ENCODE data around the gene ARHGEF3. TPM values are rescaled to one million over a fixed set of nuclear protein-coding genes. Genes with fewer than 3 reads are reported as not detected.

The ARHGEF3 gene
- total and polyA plus RNA-seq, 7 donors, result 5.3 to 34.2 (median 20.3) TPM

DNA sequence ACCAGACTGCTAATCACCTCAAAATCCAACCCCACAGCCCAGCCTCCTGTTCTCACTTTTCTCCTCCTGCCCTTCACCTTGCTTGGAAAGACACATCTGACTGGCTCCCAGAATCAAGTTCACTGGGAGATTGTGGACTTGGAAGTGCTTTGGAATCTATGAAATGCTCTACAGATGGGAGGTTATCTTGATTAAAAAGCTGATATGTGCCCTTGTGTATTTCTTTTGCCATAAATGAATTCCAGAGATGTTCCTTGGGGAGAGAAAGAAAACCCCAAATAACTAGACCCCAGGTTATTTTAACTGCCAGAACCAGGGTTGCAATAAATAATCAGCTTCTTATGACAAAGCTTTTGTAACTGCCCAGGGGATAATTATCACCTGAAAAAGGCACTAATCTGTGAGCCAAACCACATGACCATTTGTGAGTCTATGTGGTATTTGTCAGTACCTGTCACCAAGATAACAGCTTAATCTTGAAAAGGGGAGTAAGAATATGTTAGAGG, 21.7 kb upstream of the ARHGEF3 start:
- H3K36me3 ChIP-seq, result no peaks in the 10 kb centered on the region
- DNase-seq, result no peak
- no peak for TF ChIP-seq POLR2A (IDR thresholded peaks at IDR 0.05)
- no peak for TF ChIP-seq POLR2AphosphoS5 (IDR thresholded peaks at IDR 0.05)
- no peak for TF ChIP-seq EP300 (IDR thresholded peaks at IDR 0.05)
- TF ChIP-seq, protein P1, sequence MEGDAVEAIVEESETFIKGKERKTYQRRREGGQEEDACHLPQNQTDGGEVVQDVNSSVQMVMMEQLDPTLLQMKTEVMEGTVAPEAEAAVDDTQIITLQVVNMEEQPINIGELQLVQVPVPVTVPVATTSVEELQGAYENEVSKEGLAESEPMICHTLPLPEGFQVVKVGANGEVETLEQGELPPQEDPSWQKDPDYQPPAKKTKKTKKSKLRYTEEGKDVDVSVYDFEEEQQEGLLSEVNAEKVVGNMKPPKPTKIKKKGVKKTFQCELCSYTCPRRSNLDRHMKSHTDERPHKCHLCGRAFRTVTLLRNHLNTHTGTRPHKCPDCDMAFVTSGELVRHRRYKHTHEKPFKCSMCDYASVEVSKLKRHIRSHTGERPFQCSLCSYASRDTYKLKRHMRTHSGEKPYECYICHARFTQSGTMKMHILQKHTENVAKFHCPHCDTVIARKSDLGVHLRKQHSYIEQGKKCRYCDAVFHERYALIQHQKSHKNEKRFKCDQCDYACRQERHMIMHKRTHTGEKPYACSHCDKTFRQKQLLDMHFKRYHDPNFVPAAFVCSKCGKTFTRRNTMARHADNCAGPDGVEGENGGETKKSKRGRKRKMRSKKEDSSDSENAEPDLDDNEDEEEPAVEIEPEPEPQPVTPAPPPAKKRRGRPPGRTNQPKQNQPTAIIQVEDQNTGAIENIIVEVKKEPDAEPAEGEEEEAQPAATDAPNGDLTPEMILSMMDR (IDR thresholded peaks at IDR 0.05), result no peak
- H3K27ac ChIP-seq, result no peak overlapping the region
- no peak overlapping the region for H3K4me3 ChIP-seq
- intact Hi-C loops (cut with DNase I), result no loop called here
- peaks cover 0 to 38% (median 7%) of the 10 kb centered on the region in 4 donors for H3K4me1 ChIP-seq
- H3K9me3 ChIP-seq, result no peaks in the 10 kb centered on the region
- H3K27me3 ChIP-seq, result no peaks in the 10 kb centered on the region

DNA sequence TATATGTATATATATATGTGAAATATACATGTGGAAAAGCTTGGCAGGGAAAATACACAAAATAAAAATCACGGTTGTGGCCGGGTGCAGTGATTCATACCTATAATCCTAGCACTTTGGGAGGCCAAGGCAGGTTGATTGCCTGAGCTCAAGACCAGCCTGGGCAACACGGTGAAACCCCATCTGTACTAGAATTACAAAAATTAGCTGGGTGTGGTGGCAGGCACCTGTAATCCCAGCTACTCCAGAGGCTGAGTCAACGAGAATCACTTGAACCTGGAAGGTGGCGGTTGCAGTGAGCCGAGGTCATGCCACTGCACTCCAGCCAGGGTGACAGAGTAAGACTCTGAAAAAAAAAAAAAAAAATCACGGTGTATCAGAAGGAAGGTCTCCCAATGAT, 20.8 kb upstream of the ARHGEF3 start:
- DNase-seq, result no peak
- TF ChIP-seq, protein P1 (IDR thresholded peaks at IDR 0.05), result no peak
- no peak for TF ChIP-seq POLR2AphosphoS5 (IDR thresholded peaks at IDR 0.05)
- no peak for TF ChIP-seq EP300 (IDR thresholded peaks at IDR 0.05)
- TF ChIP-seq POLR2A (IDR thresholded peaks at IDR 0.05), result no peak
- H3K27ac ChIP-seq, result no peak overlapping the region
- H3K9me3 ChIP-seq, result no peaks in the 10 kb centered on the region
- H3K27me3 ChIP-seq, result no peaks in the 10 kb centered on the region
- no peak overlapping the region for H3K4me3 ChIP-seq
- H3K4me1 ChIP-seq, result peaks cover 0 to 39% (median 7%) of the 10 kb centered on the region in 4 donors
- intact Hi-C loops (cut with DNase I), result no loop called here
- WGBS, 2 donors, result 82 to 87% methylated on average over 7 of the region's 7 CpGs
- no peaks in the 10 kb centered on the region for H3K36me3 ChIP-seq

DNA sequence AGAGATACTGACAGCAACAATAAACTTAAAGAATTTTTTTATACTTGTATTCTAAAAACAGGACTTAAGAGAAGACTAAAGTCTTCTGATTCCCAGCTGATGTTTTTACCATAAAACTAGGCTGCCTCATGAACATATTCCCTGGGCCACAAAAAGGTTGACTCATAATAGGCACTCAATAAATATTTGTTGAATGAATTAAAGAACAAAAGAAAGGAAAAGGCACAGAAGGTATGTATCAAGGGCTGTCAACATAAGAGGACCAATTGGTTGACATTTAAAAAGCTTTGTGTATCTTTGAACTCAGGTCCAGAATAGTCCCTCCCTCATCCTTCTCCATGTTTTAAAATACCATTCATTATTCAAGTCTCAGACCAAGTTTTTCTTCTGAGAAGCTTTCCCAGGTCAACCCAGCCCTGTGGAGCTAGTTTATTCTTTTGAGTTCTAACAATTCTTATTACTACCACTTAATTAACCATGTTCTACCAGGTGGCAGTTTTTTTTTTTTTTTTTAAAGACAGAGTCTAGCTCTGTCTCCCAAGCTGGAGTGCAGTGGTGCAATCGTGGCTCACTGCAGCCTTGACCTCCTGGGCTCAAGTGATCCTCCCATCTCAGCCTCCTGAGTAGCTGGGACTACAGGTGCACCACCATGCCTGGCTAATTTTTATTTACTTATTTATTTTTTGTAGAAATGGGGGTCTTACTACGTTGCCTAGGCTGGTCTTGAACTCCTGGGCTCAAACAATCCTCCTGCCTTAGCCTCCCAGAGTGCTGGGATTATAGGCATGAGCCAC, 17.5 kb upstream of the ARHGEF3 start:
- no peak for DNase-seq
- intact Hi-C loops (cut with DNase I), result no loop called here
- TF ChIP-seq EP300 (IDR thresholded peaks at IDR 0.05), result no peak
- no peak for TF ChIP-seq POLR2A (IDR thresholded peaks at IDR 0.05)
- TF ChIP-seq POLR2AphosphoS5 (IDR thresholded peaks at IDR 0.05), result no peak
- TF ChIP-seq, protein P1 (IDR thresholded peaks at IDR 0.05), result no peak
- Histone ChIP-seq H3K27ac (no peak overlapping the region), H3K27me3 (no peaks in the 10 kb centered on the region), H3K9me3 (no peaks in the 10 kb centered on the region), H3K4me3 (no peak overlapping the region), H3K36me3 (no peaks in the 10 kb centered on the region), H3K4me1 (peaks cover 0 to 20% (median 4%) of the 10 kb centered on the region in 4 donors)
- WGBS, 2 donors, result 81 to 92% methylated on average over 2 of the region's 2 CpGs

DNA sequence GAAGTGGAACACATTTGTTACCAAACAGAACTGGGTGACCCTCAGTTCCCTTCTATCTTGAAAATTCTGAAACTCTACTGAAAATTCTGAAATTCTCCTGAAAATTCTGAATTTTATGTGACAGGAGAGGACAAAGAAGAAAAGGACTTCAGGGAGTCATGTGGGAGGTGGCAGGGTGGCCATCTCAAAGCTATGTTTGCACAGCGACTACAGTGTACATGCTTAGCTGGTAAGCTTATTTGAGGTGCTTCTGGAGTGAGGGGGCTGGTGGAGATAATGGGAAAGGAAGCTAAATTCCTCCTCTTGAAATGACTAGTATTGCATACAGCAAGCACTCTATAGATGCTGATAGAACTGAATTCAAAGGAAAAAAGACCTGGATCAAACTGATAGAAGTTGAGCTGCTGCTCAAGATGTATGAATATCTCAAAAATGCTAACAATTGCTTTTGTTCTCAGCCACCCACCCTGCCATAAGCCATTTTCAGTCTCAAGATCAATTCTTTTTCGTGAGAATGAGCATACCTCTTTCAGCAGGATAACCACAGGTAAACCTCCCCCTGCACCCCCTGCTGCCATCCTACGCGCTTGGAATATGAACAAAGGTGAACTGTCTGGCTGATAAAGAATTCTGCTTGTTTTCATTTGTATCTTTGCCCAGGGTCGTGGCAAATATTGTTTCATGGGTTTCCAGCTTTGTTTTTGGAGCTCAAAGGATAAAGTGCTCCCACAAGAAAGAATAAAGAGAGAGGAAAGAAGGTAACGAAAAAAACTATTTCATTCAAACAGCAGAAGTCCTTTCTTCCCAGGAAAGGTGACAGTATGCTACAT, 16.6 kb upstream of the ARHGEF3 start:
- H3K36me3 ChIP-seq, result no peaks in the 10 kb centered on the region
- 81 to 84% methylated on average over 6 of the region's 6 CpGs for WGBS, 2 donors
- no peak overlapping the region for H3K27ac ChIP-seq
- no peak overlapping the region for H3K4me3 ChIP-seq
- no peaks in the 10 kb centered on the region for H3K9me3 ChIP-seq
- H3K4me1 ChIP-seq, result peaks cover 0 to 19% (median 1%) of the 10 kb centered on the region in 4 donors
- no peak for TF ChIP-seq EP300 (IDR thresholded peaks at IDR 0.05)
- intact Hi-C loops (cut with DNase I), result no loop called here
- H3K27me3 ChIP-seq, result no peaks in the 10 kb centered on the region
- no peak for DNase-seq

DNA sequence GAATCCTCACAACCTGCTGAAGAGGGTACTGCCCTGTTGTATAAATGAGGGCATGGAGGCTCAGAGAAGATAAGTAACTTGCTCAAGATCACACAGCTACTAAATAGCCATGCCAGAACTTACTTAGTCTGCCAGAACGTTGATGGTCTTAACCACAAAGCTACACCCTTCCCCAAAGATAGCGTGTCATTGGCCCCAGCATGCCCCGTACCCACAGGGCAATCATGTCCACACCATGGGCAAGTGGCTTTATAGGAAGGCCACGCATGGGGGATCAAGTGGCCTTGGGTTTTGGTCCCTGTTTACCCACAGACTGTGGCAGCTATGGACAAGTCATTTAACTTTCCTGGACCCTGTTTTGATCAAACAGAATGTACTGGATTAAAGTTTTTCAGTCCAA, 15.9 kb upstream of the ARHGEF3 start:
- intact Hi-C loops (cut with DNase I), result no loop called here
- H3K27me3 ChIP-seq, result no peaks in the 10 kb centered on the region
- DNase-seq, result no peak
- 82 to 84% methylated on average over 4 of the region's 4 CpGs for WGBS, 2 donors
- no peaks in the 10 kb centered on the region for H3K9me3 ChIP-seq
- H3K4me3 ChIP-seq, result no peak overlapping the region
- H3K4me1 ChIP-seq, result peaks cover 0 to 24% (median 7%) of the 10 kb centered on the region in 4 donors
- TF ChIP-seq EP300 (IDR thresholded peaks at IDR 0.05), result no peak
- TF ChIP-seq, protein P1 (IDR thresholded peaks at IDR 0.05), result no peak
- TF ChIP-seq POLR2A (IDR thresholded peaks at IDR 0.05), result no peak
- TF ChIP-seq POLR2AphosphoS5 (IDR thresholded peaks at IDR 0.05), result no peak
- no peak overlapping the region for H3K27ac ChIP-seq
- no peaks in the 10 kb centered on the region for H3K36me3 ChIP-seq

Measured in sigmoid colon (tissue), 7 donors.